ENCODE data around the gene PTPRG.

PTPRG gene

DNA sequence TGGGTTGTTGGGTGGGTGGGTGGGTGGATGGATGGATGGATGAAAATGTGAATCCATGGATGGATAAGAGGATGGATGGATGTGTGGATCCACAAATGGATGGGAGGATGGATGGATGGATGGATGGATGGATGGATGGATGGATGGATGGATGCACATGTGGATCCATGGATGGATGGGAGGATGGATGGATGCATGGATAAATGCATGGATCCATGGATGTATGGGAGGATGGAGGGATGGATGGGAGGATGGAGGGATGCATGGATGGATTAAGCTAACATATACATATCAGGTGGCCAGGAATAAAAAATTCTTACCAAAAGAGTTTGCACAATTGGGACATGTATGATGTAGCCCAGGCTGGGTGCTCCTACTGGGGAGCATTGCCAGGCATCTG is 616.7 kb downstream of the PTPRG start:
- DNase-seq, result no peak

DNA sequence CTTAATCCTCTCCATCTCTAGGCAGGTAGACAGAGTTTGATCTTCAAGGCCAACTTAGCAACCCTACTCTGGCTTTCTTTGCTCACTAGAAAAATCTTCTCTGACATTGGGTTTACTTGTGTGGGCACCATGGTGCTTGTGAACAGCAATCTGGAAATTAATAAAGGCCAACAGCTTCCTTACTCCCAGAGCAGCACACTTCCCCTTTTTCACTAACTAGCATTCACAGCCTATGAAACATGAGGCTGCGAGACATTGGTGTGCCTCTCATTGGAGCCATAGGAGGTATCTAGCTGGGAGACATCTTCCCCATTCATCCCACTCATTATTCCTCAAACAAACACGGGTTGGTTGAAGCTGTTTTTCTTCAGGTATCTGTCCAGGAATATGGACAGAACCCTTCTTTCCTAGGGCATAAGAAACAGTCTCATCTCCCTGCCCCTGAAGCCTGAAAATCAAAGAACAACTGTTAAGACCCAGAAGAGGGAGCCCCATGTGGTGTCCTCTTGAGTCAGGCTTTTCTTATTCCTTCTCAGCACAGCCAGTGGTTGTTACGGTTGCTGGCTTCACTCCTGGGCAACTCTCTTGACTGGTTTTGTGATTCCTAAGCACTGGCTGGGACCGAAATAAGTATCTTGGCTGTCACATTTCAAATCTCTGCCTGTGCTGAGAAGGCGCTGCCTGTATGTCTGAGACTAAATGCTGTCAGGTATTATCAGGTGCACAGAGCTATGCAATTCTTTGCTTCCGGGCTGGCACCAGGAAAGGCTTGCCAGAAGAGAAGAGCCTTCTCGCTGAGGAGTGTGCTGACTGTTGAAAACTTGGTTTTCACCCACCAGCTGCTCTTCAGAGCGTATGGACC is 617.6 kb downstream of the PTPRG start:
- DNase-seq, result no peak

DNA sequence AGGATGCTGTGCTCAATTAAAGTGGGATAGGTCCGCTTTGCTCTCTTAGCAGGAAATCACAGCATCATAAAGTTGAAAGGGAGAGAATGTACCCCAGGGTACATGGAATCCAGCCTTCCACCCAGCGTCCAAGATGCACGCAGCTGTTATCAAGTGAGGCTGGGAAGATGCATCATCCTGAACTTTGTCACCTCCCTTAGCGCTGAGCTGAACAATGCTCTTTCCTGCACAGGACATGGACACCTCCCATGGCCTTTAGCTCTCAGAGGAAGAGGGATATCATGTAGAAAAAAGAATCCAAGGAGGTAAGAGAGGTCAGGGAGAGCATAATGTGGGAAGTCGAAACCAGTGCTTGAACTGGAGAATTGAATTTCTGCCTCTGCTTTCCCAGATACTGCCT is 619.1 kb downstream of the PTPRG start:
- DNase-seq, result no peak

DNA sequence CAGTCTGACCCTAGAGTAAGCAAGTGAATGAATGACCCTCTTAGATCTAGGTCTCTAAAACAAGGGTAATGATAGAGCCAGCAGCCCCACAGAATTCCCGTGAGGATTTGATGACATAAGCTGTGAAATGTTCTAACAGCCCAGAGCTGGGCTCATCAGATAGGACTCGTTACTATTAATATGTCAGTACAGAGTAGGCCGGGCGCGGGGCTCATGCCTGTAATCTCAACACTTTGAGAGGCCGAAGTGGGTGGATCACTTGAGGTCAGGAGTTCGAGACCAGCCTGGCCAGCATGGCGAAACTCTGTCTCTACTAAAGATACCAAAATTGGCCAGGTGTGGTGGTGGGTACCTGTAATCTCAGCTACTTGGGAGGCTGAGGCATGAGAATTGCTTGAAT is 621.7 kb downstream of the PTPRG start:
- DNase-seq, result no peak

DNA sequence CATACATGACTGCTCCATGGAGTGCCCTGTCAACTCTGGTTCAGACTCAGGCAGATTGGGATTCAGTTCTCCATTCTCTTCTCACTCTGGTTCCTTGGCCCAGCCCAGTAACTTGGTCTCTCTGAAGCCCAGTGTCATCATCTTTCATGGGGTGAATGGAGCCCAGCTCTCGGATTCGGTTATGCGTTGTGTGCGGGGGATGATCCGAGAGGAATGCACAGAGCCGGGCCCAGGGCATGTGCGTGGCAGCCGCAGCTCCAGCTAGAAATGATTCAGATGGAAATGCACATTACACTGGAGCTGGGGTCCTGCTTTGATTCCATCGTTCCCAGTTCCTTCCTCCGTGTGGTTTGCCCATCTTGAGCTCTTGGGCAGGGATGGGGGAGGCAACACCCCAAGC is 622.6 kb downstream of the PTPRG start:
- no peak for DNase-seq

DNA sequence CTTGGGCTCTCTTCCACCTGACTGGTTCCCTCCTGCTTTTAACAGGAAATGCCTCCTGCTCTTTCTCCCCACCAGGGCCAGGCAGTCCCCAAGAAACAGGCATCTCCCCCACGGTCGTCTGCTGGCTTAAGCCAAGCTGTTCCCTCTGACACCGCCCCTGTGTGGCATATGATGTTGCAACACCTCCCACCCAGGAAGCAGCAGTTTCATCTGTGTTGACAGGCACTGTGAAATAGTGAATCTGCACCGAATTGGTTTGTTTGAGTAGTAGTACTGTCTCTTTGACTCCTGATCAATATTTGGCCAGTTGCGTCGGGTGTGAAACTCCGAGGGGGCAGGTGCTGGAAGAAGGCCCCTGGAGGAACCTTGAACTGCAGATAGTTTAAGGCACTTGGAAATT is 623.2 kb downstream of the PTPRG start:
- no peak for DNase-seq

DNA sequence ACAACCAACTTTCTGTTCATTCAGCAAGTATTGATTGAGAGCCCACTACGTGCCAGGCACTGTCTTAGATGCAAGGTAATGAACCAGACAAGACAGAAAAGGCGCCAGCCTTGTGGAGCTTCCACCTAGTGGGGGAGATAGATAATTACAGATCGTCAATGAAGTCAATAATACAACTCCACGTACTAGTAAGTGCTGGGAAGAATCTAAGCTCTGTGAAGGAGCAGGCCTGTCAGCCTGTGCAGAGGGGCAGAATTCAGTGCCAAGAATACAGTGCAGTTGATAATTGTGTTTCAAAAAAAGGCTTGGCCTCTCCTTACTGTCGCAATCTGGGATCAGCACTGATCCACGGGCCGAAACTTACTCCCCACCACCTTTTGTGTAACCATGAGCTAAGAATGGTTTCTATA is 625.7 kb downstream of the PTPRG start:
- no peak for DNase-seq

DNA sequence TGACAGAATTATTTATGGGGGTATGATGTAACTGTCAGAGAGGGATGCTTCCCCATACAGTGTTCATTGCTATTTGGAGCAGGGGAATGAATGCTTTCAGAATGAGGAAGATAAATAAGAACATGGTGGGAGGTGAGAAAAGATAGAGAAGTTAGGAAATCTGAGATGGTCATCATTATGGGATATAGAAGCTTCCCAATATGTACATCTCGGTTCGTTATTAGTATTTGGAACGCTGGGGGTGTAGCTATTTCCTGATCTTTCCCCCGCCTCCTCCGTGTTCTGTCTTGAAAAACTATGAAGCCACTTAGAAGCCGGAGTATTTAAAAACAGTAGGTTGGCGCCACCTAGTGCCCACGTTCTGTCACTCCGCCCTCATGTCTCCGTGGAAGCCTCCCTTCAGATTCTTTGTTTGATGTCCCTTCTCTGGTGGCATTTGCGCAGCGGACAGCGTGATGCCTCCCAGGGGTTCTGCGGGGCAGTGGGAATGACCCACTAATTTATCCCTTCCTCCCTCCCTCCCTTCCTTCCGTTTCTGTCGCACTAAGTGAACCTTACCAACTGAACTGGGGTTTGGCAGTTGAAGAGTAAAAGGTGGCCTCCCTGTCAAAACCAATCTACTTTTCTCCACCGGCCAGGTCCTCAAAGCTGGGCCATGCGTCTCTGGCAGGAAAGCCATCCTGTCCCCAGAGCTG is 627.5 kb downstream of the PTPRG start:
- DNase-seq, result peak; percentile 73

DNA sequence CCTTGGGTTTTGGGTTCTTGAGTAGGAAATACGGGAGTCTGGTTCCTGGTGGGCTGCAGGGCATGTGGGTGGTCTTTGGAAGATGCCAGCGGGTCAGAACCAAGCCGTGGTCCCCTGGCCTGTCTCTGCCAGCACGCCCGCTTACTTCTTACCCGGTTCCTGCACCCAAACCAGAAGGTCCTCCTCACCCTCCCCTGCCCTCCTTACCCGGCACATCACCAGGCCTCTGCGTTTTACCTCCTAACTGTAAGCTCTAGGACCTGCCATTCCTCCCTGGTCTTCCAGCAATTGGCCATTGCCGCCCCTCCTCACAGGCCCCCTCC is 628.0 kb downstream of the PTPRG start:
- no peak for DNase-seq

DNA sequence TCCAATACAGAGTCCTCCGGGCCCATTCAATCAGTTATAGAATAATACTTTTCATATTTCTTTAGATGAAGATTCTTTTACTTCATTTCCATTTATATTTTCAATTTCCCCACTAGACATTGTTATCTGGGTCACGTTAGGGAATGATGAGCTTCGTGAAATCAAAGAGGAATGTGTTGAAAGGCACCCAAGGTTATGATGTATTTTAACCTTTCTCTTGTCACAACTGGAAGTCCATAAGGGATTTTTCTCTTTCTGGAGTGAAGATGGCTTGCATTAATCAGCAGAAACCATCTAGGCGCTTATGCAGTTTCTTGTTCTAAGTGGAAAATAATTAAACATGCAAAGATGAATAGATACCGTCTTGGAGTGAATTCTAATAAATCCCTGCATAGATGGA is 631.5 kb downstream of the PTPRG start:
- no peak for DNase-seq

DNA sequence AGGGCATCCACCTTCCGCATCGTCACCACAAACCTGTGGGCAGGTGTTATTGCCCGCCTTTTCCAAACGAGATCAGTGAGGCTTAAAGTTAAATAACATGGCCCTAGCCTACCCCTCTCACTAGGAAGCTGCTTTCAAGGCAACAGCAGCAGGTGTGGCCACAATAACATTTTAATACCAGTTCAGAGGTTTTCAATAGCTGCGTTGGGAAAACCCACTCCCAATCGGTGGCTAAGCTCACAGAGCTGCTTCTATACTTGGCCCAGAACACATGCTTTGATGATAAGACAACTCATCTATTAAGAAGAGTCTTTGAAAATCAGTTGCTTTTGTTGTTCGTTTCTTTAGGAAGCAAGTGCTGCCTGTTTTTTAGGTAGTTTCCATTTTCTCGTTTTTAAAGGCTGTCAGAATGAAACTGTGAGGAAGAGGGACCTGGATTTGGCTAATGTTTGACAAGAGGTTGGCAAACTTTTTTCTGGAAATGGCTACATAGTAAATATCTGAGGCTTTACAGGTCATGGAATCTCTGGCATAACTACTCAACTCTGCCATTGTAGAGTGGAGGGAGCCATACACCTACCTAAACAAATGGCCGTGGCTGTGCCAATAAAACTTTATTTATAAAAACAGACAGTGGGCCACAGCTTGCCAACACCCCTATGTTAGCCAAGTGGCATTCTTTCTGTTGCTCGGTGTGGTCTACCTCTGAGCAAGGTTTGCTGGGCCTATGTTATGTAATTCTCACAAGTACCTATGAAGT is 632.4 kb downstream of the PTPRG start:
- no peak for DNase-seq

DNA sequence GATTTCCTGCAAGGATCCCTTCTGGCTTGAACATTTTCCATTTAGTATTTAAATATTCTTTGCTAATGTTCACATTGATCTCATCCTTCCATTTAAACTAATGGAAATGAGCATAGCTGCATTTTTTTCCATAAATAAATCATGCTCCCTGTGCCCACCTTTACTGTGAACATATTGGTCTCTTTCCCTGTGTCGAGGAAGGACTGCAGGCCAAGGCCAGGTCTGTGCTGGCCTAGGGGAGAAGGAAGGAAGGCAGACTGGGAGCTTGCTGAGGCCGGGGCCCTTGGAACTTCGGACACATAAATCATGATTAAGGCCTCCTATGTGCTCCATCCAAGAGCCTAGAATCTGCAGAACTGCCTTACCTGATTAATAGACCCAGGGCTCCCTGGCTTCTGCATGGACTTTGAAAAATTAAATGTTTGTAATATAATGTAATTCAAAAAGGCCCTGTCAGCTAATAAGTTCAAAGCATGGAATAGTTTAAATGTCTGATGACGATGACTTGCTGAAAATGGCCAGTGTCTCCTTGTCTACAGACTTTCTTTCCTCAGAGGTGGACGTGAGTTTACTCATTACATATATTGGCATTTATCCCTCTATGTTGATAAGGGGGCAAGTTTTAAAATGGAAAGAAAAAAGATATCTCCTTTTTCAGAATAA is 636.1 kb downstream of the PTPRG start:
- no peak for DNase-seq

DNA sequence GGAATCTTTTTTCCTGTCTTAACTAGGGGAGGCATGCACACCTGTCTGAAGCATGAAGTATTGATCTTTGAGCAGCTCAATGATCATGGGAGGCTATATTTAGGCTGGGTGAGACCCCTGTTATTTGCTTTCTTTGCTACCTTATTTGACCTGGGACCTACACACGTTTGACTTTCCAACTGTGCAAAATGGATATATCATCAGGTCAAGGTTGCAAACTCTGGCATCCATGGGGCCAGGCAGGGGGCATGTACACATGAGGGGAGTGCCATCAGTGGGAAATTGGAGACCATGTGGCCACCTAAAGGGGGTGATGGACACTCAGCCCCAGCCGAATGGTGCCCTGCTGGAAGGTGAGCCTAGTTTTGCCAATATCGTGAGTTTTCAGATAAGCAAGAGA is 637.8 kb downstream of the PTPRG start:
- no peak for DNase-seq

DNA sequence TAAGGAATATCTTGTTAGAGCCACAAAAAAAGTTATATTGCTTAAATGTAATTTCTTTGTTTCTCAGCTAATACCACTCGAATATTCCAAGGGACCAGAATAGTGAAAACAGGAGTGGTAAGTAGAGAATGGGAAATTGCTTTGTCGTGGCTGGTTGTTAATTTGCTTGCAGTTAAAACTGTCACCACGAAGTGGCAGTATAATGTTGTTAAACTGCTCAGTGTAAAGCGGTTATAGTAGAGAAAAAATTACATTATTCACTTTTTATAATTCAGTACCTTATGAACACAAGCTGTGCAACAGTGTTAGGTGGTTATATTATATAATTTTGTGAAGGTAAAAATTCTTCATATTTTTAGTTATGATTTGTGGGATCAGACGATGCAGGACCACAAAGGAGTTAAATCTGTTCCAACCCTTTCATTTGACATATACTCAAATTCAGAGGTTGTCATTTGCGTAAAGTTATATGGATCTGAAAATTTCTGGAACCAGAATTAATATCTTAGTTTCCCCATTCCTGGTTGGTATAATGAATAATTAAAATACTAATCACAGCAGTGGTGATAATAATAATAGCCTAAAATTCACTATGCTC is 640.2 kb downstream of the PTPRG start:
- no peak for DNase-seq

DNA sequence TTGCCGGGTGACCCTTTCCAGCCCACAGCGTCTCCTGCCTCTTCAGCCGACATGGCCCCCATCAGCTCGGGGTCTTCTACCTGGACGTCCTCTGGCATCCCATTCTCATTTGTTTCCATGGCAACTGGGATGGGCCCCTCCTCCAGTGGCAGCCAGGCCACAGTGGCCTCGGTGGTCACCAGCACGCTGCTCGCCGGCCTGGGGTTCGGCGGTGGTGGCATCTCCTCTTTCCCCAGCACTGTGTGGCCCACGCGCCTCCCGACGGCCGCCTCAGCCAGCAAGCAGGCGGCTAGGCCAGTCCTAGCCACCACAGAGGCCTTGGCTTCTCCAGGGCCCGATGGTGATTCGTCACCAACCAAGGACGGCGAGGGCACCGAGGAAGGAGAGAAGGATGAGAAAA is 641.8 kb downstream of the PTPRG start:
- DNase-seq, result no peak

DNA sequence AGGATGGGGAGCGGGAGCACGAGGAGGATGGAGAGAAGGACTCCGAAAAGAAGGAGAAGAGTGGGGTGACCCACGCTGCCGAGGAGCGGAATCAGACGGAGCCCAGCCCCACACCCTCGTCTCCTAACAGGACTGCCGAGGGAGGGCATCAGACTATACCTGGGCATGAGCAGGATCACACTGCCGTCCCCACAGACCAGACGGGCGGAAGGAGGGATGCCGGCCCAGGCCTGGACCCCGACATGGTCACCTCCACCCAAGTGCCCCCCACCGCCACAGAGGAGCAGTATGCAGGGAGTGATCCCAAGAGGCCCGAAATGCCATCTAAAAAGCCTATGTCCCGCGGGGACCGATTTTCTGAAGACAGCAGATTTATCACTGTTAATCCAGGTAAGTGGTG is 642.2 kb downstream of the PTPRG start:
- DNase-seq, result no peak

DNA sequence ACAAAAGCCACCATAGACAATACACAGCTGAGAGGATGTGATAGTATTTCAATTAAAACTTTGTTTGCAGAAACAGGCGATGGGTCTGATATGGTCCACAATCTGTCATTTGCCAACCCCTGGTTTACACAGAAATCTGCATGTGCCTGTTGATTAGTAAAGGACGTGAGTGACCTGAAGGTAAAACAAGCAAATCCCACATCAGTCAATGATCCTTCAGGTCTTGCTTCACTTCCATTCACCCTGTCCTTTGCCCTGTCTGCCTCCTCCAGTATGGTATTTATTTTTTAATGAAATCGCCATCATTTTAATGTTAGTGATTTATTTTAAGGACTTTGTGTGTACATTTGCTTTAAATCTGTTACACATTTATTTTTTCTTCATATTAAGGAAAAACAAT is 645.8 kb downstream of the PTPRG start:
- no peak for DNase-seq

DNA sequence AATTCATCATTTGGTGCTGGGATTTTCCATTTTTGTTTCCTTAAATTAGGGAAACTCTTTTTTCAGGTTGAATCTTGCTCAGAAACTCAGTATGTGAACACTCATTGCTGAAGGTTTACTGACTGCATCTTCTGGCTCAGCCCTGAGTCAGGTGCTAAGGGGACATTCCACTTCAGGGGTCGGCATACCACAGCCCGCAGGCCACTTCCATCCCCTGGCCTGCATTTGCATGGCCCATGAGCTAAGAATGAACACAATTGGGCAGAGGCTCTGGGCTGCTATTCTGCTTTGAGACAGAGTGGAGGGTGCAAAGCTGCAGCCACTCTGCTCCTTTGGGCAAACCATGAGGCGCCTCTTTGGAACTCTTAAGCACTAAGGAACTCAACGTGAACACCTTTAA is 647.0 kb downstream of the PTPRG start:
- no peak for DNase-seq

DNA sequence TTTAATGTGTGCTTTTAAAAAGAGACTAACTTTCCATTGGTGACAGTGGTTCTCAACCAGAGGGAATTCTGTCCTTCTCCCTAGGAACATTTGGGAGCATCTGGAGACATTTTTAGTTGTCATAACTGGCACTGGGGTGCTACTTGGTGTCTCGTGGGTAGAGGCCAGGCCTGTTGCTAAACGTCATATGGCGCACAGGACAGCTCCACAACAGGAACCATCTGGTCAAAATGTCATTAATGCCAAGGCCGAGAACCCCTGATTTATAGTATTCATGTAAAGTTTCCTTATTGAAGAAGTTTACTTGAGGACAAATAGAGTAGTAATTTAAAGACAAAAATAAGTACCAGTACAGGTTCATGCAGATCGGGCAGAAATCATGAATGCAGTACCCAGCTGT is 647.7 kb downstream of the PTPRG start:
- DNase-seq, result no peak

DNA sequence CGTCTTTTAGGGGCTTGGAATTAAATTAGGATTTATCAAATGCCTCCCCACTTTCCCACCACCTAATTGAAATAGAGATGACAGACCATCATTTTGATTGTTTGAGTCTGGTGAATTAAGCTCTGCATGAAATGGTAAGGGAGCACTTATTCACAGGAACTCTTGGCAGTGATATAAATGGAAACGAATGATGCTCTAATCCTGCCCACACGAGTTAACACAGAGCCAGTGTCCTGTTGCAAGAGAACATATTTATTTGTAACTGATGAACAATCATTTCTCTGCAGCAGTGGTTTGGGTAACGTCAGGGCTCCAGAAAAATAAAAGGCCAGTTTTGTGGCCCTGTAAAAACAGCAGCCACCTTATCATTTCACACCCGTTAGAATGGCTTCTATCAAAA is 648.6 kb downstream of the PTPRG start:
- DNase-seq, result no peak

DNA sequence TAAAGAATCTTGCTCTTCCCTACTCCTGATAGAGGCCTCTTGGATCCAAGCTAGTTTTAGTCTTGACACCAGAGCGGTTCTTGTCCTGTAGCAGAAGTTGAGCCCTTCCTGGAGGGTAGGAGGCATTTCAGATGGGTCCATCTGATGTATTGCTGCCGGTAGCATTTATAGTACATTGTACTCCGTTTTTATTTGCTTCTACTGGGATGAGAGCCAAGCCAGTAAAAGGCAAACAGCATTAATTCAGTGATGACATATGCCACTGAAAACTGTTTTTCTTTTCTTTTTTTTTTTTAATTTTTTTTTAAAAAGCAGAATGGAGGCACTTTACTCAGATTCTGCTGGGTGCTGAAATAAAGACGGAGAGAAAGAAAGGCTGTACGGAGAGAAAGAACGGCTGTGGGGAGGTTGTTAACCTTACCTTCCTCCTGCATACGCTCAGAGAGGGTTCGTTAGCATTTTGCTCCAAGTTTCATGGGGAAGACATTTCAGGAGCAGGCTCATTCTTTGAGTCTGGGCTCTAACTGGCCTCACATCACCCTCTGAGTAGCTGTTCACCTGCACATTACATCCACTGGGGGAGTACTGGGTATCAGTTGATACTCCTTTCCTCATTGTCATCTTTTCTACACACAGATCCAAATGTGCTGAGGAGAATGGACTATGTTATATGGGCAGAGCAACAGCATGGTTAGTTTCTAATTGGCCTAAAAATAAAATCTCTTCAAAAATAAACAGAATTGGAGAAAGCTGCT is 650.5 kb downstream of the PTPRG start:
- no peak for DNase-seq

DNA sequence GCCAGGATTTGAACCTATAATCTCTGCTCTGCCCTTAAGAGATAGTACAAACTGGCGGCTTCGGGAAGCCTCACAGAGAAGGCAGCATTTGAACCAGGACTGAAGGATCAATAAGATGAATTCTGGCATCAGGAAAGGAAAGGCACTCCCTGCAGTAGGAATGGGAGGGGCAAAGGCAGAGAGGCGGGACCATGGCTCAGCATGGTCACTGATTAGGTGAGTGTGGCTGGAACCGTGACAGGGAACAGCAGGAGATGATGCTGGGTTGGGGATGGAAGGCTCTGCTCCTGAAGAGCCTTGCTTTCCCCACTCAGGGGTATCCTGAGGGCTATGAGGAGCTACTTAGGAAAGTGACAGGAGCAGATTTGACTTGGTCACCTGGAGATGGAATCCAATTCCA is 653.5 kb downstream of the PTPRG start:
- no peak for DNase-seq

Data from CD4-positive, alpha-beta T cell treated with Interleukin-17A for 4 hours (primary cell).